PC-3 (cell line): ENCODE measurements around the gene KBTBD12.

Experiments used
- EZH2 ChIP-seq: fragments of 300-600 bp; sonication (generic); IDR thresholded peaks from one replicate; pipeline ENCODE4 v1.6.1; 2017; ENCODE audit warnings: antibody characterized with exemption, mild to moderate bottlenecking, low read length; ENCODE audit not compliant: unreplicated experiment
- TF ChIP-seq, protein P1 (sequence below): fragments of 300-600 bp; sonication (generic); conservative IDR thresholded peaks from 2 replicates; pipeline ENCODE4 v1.5.1; 2017; ENCODE audit warnings: antibody characterized with exemption, low read depth, mild to moderate bottlenecking, low read length

DNA sequence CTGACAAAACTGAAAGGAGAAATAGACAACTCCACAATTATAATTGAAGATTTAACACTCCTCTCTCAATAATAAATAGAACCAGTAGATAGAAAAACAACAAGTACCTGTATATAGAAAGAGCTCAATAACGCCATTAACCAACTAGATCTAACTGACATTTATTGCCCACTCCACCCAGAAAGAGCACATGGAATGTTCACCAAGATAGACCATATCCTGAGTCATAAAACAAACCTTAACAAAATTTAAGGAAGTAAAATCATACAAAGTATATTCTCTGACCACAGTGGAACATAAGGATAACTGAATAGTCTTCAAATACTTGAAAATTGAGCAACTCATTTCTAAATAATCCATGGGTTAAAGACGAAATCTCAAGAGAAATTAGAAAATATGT is 25.1 kb downstream of the KBTBD12 start:
- TF ChIP-seq, protein P1, sequence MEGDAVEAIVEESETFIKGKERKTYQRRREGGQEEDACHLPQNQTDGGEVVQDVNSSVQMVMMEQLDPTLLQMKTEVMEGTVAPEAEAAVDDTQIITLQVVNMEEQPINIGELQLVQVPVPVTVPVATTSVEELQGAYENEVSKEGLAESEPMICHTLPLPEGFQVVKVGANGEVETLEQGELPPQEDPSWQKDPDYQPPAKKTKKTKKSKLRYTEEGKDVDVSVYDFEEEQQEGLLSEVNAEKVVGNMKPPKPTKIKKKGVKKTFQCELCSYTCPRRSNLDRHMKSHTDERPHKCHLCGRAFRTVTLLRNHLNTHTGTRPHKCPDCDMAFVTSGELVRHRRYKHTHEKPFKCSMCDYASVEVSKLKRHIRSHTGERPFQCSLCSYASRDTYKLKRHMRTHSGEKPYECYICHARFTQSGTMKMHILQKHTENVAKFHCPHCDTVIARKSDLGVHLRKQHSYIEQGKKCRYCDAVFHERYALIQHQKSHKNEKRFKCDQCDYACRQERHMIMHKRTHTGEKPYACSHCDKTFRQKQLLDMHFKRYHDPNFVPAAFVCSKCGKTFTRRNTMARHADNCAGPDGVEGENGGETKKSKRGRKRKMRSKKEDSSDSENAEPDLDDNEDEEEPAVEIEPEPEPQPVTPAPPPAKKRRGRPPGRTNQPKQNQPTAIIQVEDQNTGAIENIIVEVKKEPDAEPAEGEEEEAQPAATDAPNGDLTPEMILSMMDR: no peak
- TF ChIP-seq EZH2: no peak
